Activated CD4-positive, alpha-beta T cell treated with anti-CD3 and anti-CD28 coated beads for 36 hours (primary cell): ENCODE data around the gene PEG3. TPM values are rescaled to one million over a fixed set of nuclear protein-coding genes. Genes with fewer than 3 reads are reported as not detected.

Experiments used
- ATAC-seq: fragments of 200-7000 bp; cut with Tn5 transposase; one replicate; pipeline ENCODE4 v1.10.0; 2021; ENCODE audit warnings: mild to moderate bottlenecking, moderate library complexity
- CTCF ChIA-PET: fragments of 350-600 bp; sonication (Branson Sonifier 250); formaldehyde crosslinking; loops from one replicate; lab custom pipeline; 2021; ENCODE audit warnings: antibody characterized with exemption; lab: Charles Lee
- POLR2A ChIA-PET: fragments of 350-600 bp; sonication (Branson Sonifier 250); formaldehyde crosslinking; loops from one replicate; lab custom pipeline; 2021; ENCODE audit warnings: antibody characterized with exemption, inconsistent platforms; lab: Charles Lee
- DNase-seq: peaks from one replicate; pipeline ENCODE4 v3.0.0-alpha.2; 2020
- H3K27ac Mint-ChIP-seq: one replicate; pipeline ENCODE4 v1.8.0; 2021; ENCODE audit warnings: mixed read lengths
- H3K27me3 Mint-ChIP-seq: one replicate; pipeline ENCODE4 v1.8.0; 2021; ENCODE audit warnings: mixed read lengths
- H3K36me3 Mint-ChIP-seq: one replicate; pipeline ENCODE4 v1.8.0; 2021; ENCODE audit warnings: low read depth, mixed read lengths
- H3K4me1 Mint-ChIP-seq: one replicate; pipeline ENCODE4 v1.8.0; 2021; ENCODE audit warnings: mixed read lengths
- H3K4me3 Mint-ChIP-seq: one replicate; pipeline ENCODE4 v1.8.0; 2021; ENCODE audit warnings: mild to moderate bottlenecking, moderate library complexity, mixed read lengths
- H3K9me3 Mint-ChIP-seq: one replicate; pipeline ENCODE4 v1.8.0; 2021; ENCODE audit warnings: low read depth, mixed read lengths
- intact Hi-C, 2 experiments: fragments of 100-400 bp; cut with DNase I in 1 of 2; cut with micrococcal nuclease in 1 of 2; formaldehyde crosslinking; loops; one replicate each; pipeline versions ENCODE4 v1.14.2 to v1.15.1; 2022 to 2024; cut with DNase I, micrococcal nuclease
- total RNA-seq, 2 experiments: library from RNA; stranded (reverse); gene quantifications; one replicate each; pipeline ENCODE4 v1.2.3, GENCODE V29; 2021

The PEG3 gene
- total RNA-seq, 2 experiments from 2014 or later: not detected

- DNase-seq (no peak), ATAC-seq (no peak)
- H3K4me1 Mint-ChIP-seq: no peaks in the 10 kb centered on the region
- no peak overlapping the region for H3K27ac Mint-ChIP-seq
- ChIA-PET POLR2A (no interaction called here), CTCF (no interaction called here)
- peaks cover 3% of the 10 kb centered on the region for H3K36me3 Mint-ChIP-seq
- H3K9me3 Mint-ChIP-seq: peaks cover 27% of the 10 kb centered on the region
- no peaks in the 10 kb centered on the region for H3K27me3 Mint-ChIP-seq
- no peak overlapping the region for H3K4me3 Mint-ChIP-seq
- intact Hi-C loops: no loop called here
Measured at GRCh38 chr19:56823417-56823816, 17.1 kb downstream of the PEG3 start.

DNA sequence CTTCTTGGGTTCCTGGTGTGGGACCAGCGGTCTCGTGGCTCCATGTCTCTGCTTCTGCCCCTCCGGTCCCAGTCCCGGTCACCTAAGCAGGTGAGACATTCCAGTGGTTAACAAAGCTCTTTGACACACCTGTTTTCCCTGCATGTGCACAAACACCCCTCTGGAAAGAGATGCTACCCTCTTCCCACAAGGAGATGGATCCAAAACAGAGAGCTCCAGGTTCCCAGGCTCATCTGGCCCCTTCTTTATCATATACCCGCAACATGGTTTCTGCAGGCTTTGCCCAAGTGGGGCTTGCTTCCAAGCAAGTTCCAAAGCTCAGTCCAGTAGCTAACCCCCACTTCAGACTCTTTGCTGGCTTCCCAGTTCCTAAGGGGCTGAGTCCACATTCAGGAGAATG is 17.8 kb downstream of the PEG3 start:
- intact Hi-C loops: no loop called here
- DNase-seq (no peak), ATAC-seq (no peak)
- peaks cover 30% of the 10 kb centered on the region for H3K9me3 Mint-ChIP-seq
- H3K36me3 Mint-ChIP-seq: peaks cover 3% of the 10 kb centered on the region
- no peaks in the 10 kb centered on the region for H3K4me1 Mint-ChIP-seq
- ChIA-PET POLR2A (no interaction called here), CTCF (no interaction called here)
- H3K4me3 Mint-ChIP-seq: no peak overlapping the region
- no peak overlapping the region for H3K27ac Mint-ChIP-seq
- H3K27me3 Mint-ChIP-seq: no peaks in the 10 kb centered on the region

DNA sequence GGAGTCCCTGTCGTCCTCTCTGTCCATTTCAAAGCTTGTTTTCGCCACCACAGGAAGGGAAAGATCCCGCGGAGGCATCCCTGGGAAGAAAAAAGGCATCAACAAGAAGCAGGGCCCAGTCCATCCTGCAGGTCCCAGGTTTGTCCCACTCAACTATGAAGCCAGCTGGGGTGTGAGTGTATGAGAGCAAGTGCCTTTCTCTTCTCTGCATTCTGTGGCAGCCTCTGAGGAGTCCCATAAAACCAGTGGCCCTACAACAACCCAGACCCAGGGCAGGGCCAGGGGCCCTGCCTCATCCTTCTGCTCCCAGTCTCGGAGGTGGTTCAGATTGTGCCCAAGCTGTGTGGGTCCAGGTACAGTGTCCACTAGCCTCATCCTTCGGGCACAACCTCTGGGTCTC is 18.9 kb downstream of the PEG3 start:
- no peaks in the 10 kb centered on the region for H3K27me3 Mint-ChIP-seq
- H3K4me1 Mint-ChIP-seq: no peaks in the 10 kb centered on the region
- no peak for ATAC-seq
- DNase-seq: no peak
- ChIA-PET POLR2A (no interaction called here), CTCF (interaction anchor here (0.8 kb wide), 1 partner anchor 277 kb away, joined by 3 read pairs; no protein-coding TSS in a partner anchor)
- peaks cover 33% of the 10 kb centered on the region for H3K9me3 Mint-ChIP-seq
- intact Hi-C loops: no loop called here
- no peak overlapping the region for H3K27ac Mint-ChIP-seq
- no peak overlapping the region for H3K4me3 Mint-ChIP-seq
- peaks cover 3% of the 10 kb centered on the region for H3K36me3 Mint-ChIP-seq

- POLR2A ChIA-PET: no interaction called here
- no peak for ATAC-seq
Measured at GRCh38 chr19:56821209-56821608, 19.3 kb downstream of the PEG3 start.

GRCh38 chr19:56819166-56819565 is 21.4 kb downstream of the PEG3 start:
- DNase-seq (no peak), ATAC-seq (no peak)
- intact Hi-C loops: no loop called here
- no peak overlapping the region for H3K4me3 Mint-ChIP-seq
- H3K27ac Mint-ChIP-seq: no peak overlapping the region
- POLR2A ChIA-PET: no interaction called here
- H3K36me3 Mint-ChIP-seq: peaks cover 3% of the 10 kb centered on the region
- no peaks in the 10 kb centered on the region for H3K4me1 Mint-ChIP-seq
- CTCF ChIA-PET: no interaction called here
- peaks cover 46% of the 10 kb centered on the region for H3K9me3 Mint-ChIP-seq
- no peaks in the 10 kb centered on the region for H3K27me3 Mint-ChIP-seq

More at GRCh38 chr19:56821209-56821608, 19.3 kb downstream of the PEG3 start:
- peaks cover 3% of the 10 kb centered on the region for H3K36me3 Mint-ChIP-seq
- intact Hi-C loops: no loop called here
- CTCF ChIA-PET: interaction anchor here (0.5 to 0.8 kb wide), 2 partner anchors 15 to 277 kb away, joined by 3 to 4 read pairs; no protein-coding TSS in a partner anchor
- DNase-seq: no peak
- no peak overlapping the region for H3K27ac Mint-ChIP-seq
- H3K4me3 Mint-ChIP-seq: no peak overlapping the region
- H3K27me3 Mint-ChIP-seq: no peaks in the 10 kb centered on the region
- H3K9me3 Mint-ChIP-seq: peaks cover 32% of the 10 kb centered on the region
- H3K4me1 Mint-ChIP-seq: no peaks in the 10 kb centered on the region

- H3K4me1 Mint-ChIP-seq: no peaks in the 10 kb centered on the region
- ATAC-seq (no peak), DNase-seq (no peak)
- H3K27ac Mint-ChIP-seq: no peak overlapping the region
- no peaks in the 10 kb centered on the region for H3K27me3 Mint-ChIP-seq
- no peak overlapping the region for H3K4me3 Mint-ChIP-seq
- CTCF ChIA-PET: no interaction called here
- POLR2A ChIA-PET: no interaction called here
- peaks cover 3% of the 10 kb centered on the region for H3K36me3 Mint-ChIP-seq
- peaks cover 39% of the 10 kb centered on the region for H3K9me3 Mint-ChIP-seq
- intact Hi-C loops: no loop called here
Measured at GRCh38 chr19:56814656-56815055, 25.9 kb downstream of the PEG3 start.

DNA sequence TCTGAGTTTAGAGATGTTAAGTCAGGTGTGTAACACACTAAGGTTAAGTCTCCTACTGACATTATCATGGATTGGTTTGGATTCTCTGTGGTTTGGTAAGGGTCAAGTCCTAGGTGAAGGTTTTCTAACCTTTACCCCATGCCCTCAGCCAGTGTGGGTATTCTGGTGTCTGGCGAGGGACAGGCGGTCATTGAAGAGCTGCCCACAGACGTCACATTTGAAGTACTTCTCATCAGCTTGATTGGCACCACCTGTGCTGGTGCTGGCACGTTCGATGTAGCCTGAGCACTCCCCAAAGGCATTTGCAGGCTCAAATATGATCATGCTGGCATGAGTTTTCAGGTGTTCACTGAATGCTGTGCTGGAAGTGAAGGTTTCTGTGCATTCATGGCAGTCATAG is 27.0 kb downstream of the PEG3 start:
- Mint-ChIP-seq H3K4me3 (no peak overlapping the region), H3K9me3 (peaks cover 39% of the 10 kb centered on the region), H3K36me3 (no peaks in the 10 kb centered on the region), H3K27ac (no peak overlapping the region), H3K4me1 (no peaks in the 10 kb centered on the region), H3K27me3 (no peaks in the 10 kb centered on the region)
- CTCF ChIA-PET: no interaction called here
- ATAC-seq: no peak
- POLR2A ChIA-PET: interaction anchor here (0.6 kb wide), 1 partner anchor 228 kb away, joined by 3 read pairs; no protein-coding TSS in a partner anchor
- intact Hi-C loops: no loop called here
- no peak for DNase-seq

GRCh38 chr19:56811480-56811879 is 29.0 kb downstream of the PEG3 start:
- intact Hi-C loops: no loop called here
- H3K27ac Mint-ChIP-seq: no peak overlapping the region
- H3K4me1 Mint-ChIP-seq: no peaks in the 10 kb centered on the region
- no peaks in the 10 kb centered on the region for H3K27me3 Mint-ChIP-seq
- no peaks in the 10 kb centered on the region for H3K36me3 Mint-ChIP-seq
- ATAC-seq (no peak), DNase-seq (no peak)
- H3K9me3 Mint-ChIP-seq: peaks cover 36% of the 10 kb centered on the region
- no peak overlapping the region for H3K4me3 Mint-ChIP-seq
- ChIA-PET POLR2A (no interaction called here), CTCF (no interaction called here)

GRCh38 chr19:56810260-56810659 is 30.3 kb downstream of the PEG3 start:
- Mint-ChIP-seq H3K4me3 (no peak overlapping the region), H3K27me3 (no peaks in the 10 kb centered on the region)
- CTCF ChIA-PET: no interaction called here

DNA sequence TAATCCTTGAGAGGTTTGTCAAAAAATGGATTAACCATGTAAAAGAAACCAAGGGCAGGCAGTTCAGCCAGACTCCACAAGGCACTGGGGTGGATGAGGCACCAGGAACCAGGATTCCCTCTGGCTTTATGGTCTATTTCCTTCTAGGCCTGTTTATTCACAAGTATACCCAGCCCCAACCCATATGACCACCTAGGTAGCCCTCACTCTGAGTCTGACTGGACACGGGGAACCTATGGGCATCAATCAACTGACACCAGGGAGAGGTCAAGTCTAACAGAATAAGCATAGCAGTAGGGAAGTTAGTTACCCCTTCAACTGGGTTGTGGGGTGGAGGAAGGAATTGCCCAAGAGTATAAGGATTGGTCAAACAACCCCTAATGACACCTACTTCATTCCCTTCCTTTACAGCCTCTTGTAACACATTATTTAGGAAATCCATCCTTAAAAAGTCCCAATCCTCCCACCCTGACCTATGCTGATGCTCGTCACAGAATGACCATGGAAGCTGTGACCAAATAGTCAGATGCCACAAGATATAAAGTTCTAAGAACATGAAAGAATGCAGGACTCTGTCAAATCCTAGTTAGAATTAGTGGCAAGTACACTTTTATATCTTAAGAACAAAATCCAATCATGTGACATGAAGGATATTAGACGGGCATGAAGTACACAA is 31.7 kb downstream of the PEG3 start:
- DNase-seq: no peak
- Mint-ChIP-seq H3K36me3 (no peaks in the 10 kb centered on the region), H3K4me3 (no peak overlapping the region), H3K9me3 (peaks cover 28% of the 10 kb centered on the region), H3K4me1 (no peaks in the 10 kb centered on the region), H3K27me3 (no peaks in the 10 kb centered on the region), H3K27ac (no peak overlapping the region)
- CTCF ChIA-PET: no interaction called here
- no peak for ATAC-seq
- intact Hi-C loops: no loop called here
- POLR2A ChIA-PET: no interaction called here

More at GRCh38 chr19:56810260-56810659, 30.3 kb downstream of the PEG3 start:
- Mint-ChIP-seq H3K36me3 (no peaks in the 10 kb centered on the region), H3K9me3 (peaks cover 34% of the 10 kb centered on the region), H3K4me1 (no peaks in the 10 kb centered on the region), H3K27ac (no peak overlapping the region)
- intact Hi-C loops: no loop called here
- DNase-seq (no peak), ATAC-seq (no peak)
- POLR2A ChIA-PET: no interaction called here

- intact Hi-C loops: no loop called here
- DNase-seq (no peak), ATAC-seq (no peak)
- Mint-ChIP-seq H3K27me3 (no peaks in the 10 kb centered on the region), H3K4me3 (no peak overlapping the region), H3K4me1 (no peaks in the 10 kb centered on the region), H3K27ac (no peak overlapping the region), H3K36me3 (no peaks in the 10 kb centered on the region), H3K9me3 (peaks cover 32% of the 10 kb centered on the region)
- ChIA-PET POLR2A (no interaction called here), CTCF (interaction anchor here (0.7 kb wide), 1 partner anchor 14 kb away, joined by 4 read pairs; no protein-coding TSS in a partner anchor)
Measured at GRCh38 chr19:56806639-56807038, 33.9 kb downstream of the PEG3 start.
